Right lobe of liver (tissue), 6 donors: ENCODE data around the gene FILIP1. TPM values are rescaled to one million over a fixed set of nuclear protein-coding genes. Genes with fewer than 3 reads are reported as not detected.

Experiments used
- ATAC-seq, 4 donors: fragments of 200-7000 bp; cut with Tn5 transposase; one replicate each; pipeline ENCODE4 v1.9.1; 2020; ENCODE audit warnings: mild to moderate bottlenecking in 4 of 4, moderate library complexity in 4 of 4
- DNase-seq, 3 donors: peaks; one replicate each; pipeline ENCODE4 v3.0.0-alpha.2; 2020
- H3K27ac ChIP-seq, 3 donors: fragments of 200-600 bp; one replicate each; pipeline ENCODE4 v1.8.0; 2022
- H3K27me3 ChIP-seq, 2 donors: fragments of 200-600 bp; one replicate each; pipeline ENCODE4 v1.8.0; 2022
- H3K36me3 ChIP-seq, 4 donors: fragments of 200-600 bp; sonication (generic) in 1 of 4; one replicate each; pipeline versions ENCODE4 v1.5.1 to v1.8.0; 2017 to 2022; ENCODE audit warnings: control low read depth in 1 of 4
- H3K4me1 ChIP-seq, 4 donors: fragments of 200-600 bp; sonication (generic) in 1 of 4; one replicate each; pipeline versions ENCODE4 v1.5.1 to v1.8.0; 2017 to 2022; ENCODE audit warnings: control low read depth in 1 of 4
- H3K4me3 ChIP-seq, 3 donors: fragments of 200-600 bp; one replicate each; pipeline ENCODE4 v1.8.0; 2022
- H3K9me3 ChIP-seq, 4 donors: fragments of 200-600 bp; sonication (generic) in 1 of 4; one replicate each; pipeline versions ENCODE4 v1.5.1 to v1.8.0; 2017 to 2022; ENCODE audit warnings: control low read depth in 1 of 4
- CTCF ChIP-seq, 4 donors: fragments of 200-600 bp in 3 of 4; fragments of 450-650 bp in 1 of 4; IDR thresholded peaks; one replicate each; pipeline versions ENCODE4 v1.5.1 to v1.8.0; 2016 to 2022; ENCODE audit warnings: antibody characterized with exemption in 4 of 4, mild to moderate bottlenecking in 2 of 4
- POLR2A ChIP-seq: fragments of 450-650 bp; IDR thresholded peaks from one replicate; pipeline ENCODE4 v1.6.1; 2017; ENCODE audit warnings: antibody characterized with exemption, mild to moderate bottlenecking
- WGBS: methylation state at CpG from one replicate; pipeline ENCODE4 v1.1.6; 2018; ENCODE audit warnings: low coverage, low lambda C conversion rate; ENCODE audit not compliant: insufficient coverage; ENCODE audit errors: missing lambda C conversion rate; 5-methylcytosine and 5-hydroxymethylcytosine counted together
- intact Hi-C, 2 donors: fragments of 100-400 bp; cut with DNase I; formaldehyde crosslinking; loops; one replicate each; pipeline versions ENCODE4 v1.11.2 to v1.14.1; 2022
- total RNA-seq, 6 experiments: library from RNA; depleted of rRNA in 2 of 6; stranded (reverse); fragments of >200 nt in 2 of 6; fragmentation: NEBNext Ultra II Directional in 3 of 6; extraction: Animal tissue kit (Norgen Biotek cat#: 25700) in 3 of 6; gene quantifications; one replicate each; pipeline versions ENCODE4 v1.1.0 to v1.2.4, GENCODE V29; 2016 to 2023
- donor health status: DM: no; HTN: yes; CAD: no.
- donor health status: DM: no; HTN: no; CAD: no.
- donor health status: DM: no; HTN: no; CAD: no.
- donor health status: DM: no; HTN: yes; CAD: no.
- donor health status: DM: no; HTN: yes; CAD: no.

FILIP1 gene
- total RNA-seq, 6 experiments from 2014 or later: 0.95 to 2.2 (median 1.6) TPM

- no peaks in the 10 kb centered on the region for H3K36me3 ChIP-seq
- no peak overlapping the region for H3K4me3 ChIP-seq
- WGBS: 68% methylated on average over 2 of the region's 2 CpGs
- TF ChIP-seq POLR2A: no peak
- TF ChIP-seq CTCF (IDR thresholded peaks at IDR 0.05): no peak
- H3K27ac ChIP-seq: no peak overlapping the region
- H3K9me3 ChIP-seq: no peaks in the 10 kb centered on the region
- H3K4me1 ChIP-seq: peaks cover 0 to 30% (median 13%) of the 10 kb centered on the region in 4 donors
- intact Hi-C loops: no loop called here
- no peak for DNase-seq
- no peaks in the 10 kb centered on the region for H3K27me3 ChIP-seq
- ATAC-seq: no peak
Measured at GRCh38 chr6:75279418-75279817, 214.2 kb downstream of the FILIP1 start.

GRCh38 chr6:75278474-75279077 is 215.0 kb downstream of the FILIP1 start:
- DNase-seq (no peak), ATAC-seq (no peak)
- Histone ChIP-seq H3K36me3 (no peaks in the 10 kb centered on the region), H3K27me3 (no peaks in the 10 kb centered on the region), H3K4me3 (no peak overlapping the region), H3K9me3 (no peaks in the 10 kb centered on the region), H3K27ac (no peak overlapping the region), H3K4me1 (peaks cover 0 to 29% (median 13%) of the 10 kb centered on the region in 4 donors)
- WGBS: 55% methylated on average over 4 of the region's 4 CpGs
- intact Hi-C loops: no loop called here
- TF ChIP-seq CTCF (IDR thresholded peaks at IDR 0.05): no peak
- TF ChIP-seq POLR2A: no peak

- ATAC-seq: no peak
- no peak for DNase-seq
- peaks cover 0 to 2% (median 0%) of the 10 kb centered on the region in 4 donors for H3K4me1 ChIP-seq
Measured at GRCh38 chr6:75275067-75275466, 218.5 kb downstream of the FILIP1 start.

GRCh38 chr6:75273009-75273408 is 220.6 kb downstream of the FILIP1 start:
- ATAC-seq: peak in 2 of 4 donors; percentile 31 to 41
- H3K9me3 ChIP-seq: no peaks in the 10 kb centered on the region
- H3K27me3 ChIP-seq: no peaks in the 10 kb centered on the region
- no peaks in the 10 kb centered on the region for H3K36me3 ChIP-seq
- DNase-seq: no peak
- WGBS: 54% methylated on average over 4 of the region's 4 CpGs
- H3K4me3 ChIP-seq: no peak overlapping the region
- TF ChIP-seq POLR2A: no peak
- H3K27ac ChIP-seq: no peak overlapping the region
- H3K4me1 ChIP-seq: no peaks in the 10 kb centered on the region
- intact Hi-C loops: no loop called here

More at GRCh38 chr6:75275067-75275466, 218.5 kb downstream of the FILIP1 start:
- intact Hi-C loops: no loop called here
- Histone ChIP-seq H3K4me3 (no peak overlapping the region), H3K27ac (no peak overlapping the region), H3K36me3 (no peaks in the 10 kb centered on the region), H3K9me3 (no peaks in the 10 kb centered on the region), H3K27me3 (no peaks in the 10 kb centered on the region)
- TF ChIP-seq POLR2A (no peak), CTCF (IDR thresholded peaks at IDR 0.05) (no peak)

- Histone ChIP-seq H3K27me3 (no peaks in the 10 kb centered on the region), H3K4me3 (no peak overlapping the region), H3K4me1 (peaks cover 0 to 5% (median 0%) of the 10 kb centered on the region in 4 donors), H3K36me3 (no peaks in the 10 kb centered on the region), H3K27ac (no peak overlapping the region), H3K9me3 (no peaks in the 10 kb centered on the region)
- ATAC-seq: no peak
- intact Hi-C loops: no loop called here
- no peak for DNase-seq
- TF ChIP-seq POLR2A: no peak
- TF ChIP-seq CTCF (IDR thresholded peaks at IDR 0.05): no peak
- WGBS: 83% methylated on average over 5 of the region's 5 CpGs
Measured at GRCh38 chr6:75272145-75272840, 221.3 kb downstream of the FILIP1 start.
